Measurements from ENCODE around the gene DGKH.

DNA sequence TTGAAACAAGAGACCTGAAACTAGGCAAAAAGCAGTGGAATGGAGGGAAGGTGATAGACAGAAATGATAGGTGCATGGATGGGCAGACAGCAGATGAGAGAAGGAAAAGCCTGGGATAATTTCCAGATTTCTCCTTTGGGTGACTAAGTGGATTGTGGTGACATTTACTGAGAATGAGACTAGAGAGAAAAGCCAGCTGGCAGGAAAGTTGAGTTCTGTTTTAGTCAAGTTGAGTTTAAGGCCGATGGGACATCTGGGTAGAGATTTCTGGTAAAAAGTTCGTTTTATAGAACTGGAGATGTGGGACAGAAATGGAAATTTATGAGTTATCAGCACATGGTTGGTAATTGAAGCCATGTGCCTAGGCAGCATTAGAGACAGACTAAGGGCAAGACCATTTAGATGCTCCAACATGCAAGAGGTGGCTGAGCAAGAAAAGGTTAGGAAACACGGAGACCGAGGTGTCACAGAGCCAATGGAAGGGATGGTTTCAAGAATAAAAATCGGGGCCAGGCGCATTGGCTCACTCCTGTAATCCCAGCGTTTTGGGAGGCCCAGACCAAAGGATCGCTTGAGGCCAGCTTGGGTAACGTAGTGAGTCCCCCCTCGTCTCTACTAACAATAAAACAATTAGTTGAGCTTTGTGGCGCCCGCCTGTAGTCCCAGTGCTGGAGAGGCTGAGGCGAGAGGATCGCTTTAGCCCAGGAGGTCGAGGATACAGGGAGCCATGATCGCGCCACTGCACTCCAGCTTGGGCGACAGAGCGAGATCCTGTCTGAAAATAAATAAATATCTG, 9.6 kb upstream of the DGKH start:
- no peak for TF ChIP-seq EP300 (conservative IDR thresholded peaks at IDR 0.05; ENCODE audit: poor library complexity, severe bottlenecking)
- TF ChIP-seq, protein P1, sequence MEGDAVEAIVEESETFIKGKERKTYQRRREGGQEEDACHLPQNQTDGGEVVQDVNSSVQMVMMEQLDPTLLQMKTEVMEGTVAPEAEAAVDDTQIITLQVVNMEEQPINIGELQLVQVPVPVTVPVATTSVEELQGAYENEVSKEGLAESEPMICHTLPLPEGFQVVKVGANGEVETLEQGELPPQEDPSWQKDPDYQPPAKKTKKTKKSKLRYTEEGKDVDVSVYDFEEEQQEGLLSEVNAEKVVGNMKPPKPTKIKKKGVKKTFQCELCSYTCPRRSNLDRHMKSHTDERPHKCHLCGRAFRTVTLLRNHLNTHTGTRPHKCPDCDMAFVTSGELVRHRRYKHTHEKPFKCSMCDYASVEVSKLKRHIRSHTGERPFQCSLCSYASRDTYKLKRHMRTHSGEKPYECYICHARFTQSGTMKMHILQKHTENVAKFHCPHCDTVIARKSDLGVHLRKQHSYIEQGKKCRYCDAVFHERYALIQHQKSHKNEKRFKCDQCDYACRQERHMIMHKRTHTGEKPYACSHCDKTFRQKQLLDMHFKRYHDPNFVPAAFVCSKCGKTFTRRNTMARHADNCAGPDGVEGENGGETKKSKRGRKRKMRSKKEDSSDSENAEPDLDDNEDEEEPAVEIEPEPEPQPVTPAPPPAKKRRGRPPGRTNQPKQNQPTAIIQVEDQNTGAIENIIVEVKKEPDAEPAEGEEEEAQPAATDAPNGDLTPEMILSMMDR (IDR thresholded peaks at IDR 0.05; ENCODE audit: poor library complexity, severe bottlenecking) = no peak
- no peak for TF ChIP-seq EZH2 (IDR thresholded peaks at IDR 0.05; ENCODE audit: borderline replicate concordance, insufficient read depth, low read length, poor library complexity, severe bottlenecking)
- no peak for TF ChIP-seq POLR2AphosphoS5 (IDR thresholded peaks at IDR 0.05)
- TF ChIP-seq RAD21 (conservative IDR thresholded peaks at IDR 0.05) = no peak
- TF ChIP-seq, protein P2, sequence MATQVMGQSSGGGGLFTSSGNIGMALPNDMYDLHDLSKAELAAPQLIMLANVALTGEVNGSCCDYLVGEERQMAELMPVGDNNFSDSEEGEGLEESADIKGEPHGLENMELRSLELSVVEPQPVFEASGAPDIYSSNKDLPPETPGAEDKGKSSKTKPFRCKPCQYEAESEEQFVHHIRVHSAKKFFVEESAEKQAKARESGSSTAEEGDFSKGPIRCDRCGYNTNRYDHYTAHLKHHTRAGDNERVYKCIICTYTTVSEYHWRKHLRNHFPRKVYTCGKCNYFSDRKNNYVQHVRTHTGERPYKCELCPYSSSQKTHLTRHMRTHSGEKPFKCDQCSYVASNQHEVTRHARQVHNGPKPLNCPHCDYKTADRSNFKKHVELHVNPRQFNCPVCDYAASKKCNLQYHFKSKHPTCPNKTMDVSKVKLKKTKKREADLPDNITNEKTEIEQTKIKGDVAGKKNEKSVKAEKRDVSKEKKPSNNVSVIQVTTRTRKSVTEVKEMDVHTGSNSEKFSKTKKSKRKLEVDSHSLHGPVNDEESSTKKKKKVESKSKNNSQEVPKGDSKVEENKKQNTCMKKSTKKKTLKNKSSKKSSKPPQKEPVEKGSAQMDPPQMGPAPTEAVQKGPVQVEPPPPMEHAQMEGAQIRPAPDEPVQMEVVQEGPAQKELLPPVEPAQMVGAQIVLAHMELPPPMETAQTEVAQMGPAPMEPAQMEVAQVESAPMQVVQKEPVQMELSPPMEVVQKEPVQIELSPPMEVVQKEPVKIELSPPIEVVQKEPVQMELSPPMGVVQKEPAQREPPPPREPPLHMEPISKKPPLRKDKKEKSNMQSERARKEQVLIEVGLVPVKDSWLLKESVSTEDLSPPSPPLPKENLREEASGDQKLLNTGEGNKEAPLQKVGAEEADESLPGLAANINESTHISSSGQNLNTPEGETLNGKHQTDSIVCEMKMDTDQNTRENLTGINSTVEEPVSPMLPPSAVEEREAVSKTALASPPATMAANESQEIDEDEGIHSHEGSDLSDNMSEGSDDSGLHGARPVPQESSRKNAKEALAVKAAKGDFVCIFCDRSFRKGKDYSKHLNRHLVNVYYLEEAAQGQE (IDR thresholded peaks at IDR 0.05; ENCODE audit: borderline replicate concordance) = no peak

Measured in neural cell (in vitro differentiated cells).